C1 segment of cervical spinal cord (tissue), 14 donors: ENCODE results near the gene CDADC1.

Experiments
- DNase-seq, 14 donors: peaks; one replicate each; lab custom pipeline; 2025; lab: John Stamatoyannopoulos, UW

CDADC1 gene

DNA sequence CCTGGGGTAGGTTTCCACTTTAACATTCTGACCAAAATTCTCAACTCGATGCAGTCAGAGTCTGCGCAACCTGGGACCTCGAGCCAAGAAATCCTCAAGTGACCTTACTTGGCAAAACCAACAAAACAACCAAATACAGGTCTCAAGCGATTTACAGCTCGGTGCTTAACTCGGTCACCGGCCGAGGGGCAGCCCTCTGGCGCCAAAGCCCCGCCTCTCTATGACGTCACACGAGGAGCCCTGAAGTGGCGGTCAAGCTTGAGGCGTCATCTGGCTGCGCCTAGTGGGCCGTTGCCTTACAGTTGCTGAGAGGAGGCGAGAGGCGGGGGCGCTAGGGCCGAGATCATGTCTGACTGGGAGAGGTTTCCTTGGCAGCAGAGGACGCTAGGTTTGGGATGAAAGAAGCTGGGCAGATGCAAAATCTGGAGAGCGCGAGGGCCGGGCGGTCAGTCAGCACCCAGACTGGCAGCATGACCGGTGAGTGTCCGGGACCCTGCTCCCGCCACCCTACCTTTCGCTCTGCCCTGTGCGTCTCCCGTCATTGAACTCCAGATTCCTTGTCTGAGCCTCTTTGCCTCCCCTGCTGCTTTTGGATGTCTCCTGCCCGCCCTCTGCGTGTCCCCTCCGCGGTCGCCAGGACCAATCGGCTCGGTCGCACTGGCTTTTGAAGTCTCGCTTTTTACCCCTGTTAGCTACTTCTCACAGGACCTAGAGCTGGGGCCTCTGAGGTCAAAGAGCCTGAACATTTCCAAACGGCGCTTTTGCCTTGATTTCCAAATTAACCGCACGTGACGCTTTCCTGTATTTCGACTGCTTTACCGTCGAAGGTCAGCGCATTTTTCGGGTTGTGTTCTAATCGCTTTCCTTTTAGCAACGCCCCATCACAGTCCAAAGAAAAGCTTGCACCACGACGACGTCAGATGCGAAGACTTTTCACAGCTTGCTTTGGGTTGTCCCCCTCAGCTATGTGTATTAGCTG lies at the start of gene CDADC1:
Gene CDADC1, plus strand, starts transcription at position 283 of the 979 bp plus-strand sequence. Its CDS starts 113 bp downstream, at position 396.
- DNase-seq: peak; percentile 66 to 94 (median 90)

DNA sequence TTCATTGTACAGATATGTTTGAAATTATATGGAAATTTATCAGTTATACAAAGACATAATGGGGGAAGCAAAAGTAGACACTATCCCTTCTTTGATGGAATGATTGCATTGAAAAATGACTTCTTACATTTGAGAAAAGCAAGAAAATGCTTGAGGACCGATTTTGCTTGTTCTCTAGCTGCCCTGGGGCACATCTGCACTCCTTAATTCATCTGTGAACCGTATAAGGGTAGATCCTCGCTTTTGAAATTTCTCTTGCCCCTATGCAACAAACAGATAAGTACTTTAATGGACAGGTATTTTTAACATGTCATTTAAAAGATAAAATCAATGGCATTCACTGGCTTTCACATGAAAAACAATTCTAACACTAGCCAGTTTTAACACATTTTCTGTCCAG lies 41.1 kb upstream of the CDADC1 start:
- DNase-seq: no peak

GRCh38 chr13:49208619-49209018 lies 39.1 kb upstream of the CDADC1 start:
- no peak for DNase-seq

DNA sequence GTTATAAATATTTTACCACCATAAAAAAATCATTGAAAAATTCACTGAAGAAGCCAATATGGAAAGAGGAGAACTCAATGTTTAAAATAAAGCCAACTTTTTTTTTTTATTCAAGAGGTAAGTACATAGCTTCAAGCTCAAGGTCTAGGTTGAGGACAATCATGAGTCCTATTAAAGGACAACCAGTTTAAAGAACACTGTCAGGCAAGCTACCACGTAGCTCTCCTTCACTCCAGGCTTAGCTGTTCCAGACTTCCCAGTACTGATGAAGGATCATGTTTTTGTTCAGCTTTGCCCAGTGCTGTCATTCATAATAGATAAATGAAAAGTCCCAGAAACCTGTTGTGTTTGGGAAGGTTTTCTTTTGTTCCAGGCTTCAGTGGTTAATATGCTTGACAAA lies 37.6 kb upstream of the CDADC1 start:
- no peak for DNase-seq

DNA sequence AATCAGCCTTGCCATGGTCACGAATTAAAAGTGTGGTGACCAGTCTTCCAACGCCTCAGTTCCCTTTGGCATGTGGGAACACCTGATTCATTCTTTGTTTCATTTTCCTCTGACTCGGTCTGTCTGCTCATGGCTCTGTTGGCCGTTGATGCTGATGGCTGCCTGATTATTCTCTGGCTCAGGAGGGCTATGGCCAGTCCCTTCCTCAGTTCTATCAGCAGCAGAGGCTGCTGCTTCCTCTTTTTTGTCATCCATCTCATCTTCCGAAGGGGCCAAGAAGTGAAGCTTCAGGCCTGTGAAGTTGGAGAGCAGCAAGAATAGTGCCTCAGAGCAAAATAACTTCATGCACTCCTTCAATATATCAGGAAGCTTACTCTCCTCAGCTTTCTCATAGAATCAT lies 37.1 kb upstream of the CDADC1 start:
- no peak for DNase-seq

DNA sequence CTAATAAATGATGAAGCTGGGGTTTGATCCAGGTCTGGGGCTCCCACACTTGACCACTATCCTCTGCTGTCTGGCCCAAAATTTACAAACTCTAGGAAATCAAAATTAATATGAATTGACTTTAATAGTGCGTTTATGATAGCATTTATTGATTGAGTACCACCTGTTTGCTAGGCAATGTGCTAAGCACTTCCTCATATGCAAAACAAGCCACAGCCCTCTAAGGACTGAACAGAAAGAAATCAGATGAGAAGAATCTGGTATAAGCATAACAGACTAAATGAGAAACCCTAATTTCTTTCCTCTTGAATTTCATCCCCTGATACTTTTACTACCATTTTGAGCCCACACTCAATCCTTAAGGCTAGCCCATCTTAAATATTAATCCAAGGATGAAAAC lies 34.2 kb upstream of the CDADC1 start:
- DNase-seq: no peak

DNA sequence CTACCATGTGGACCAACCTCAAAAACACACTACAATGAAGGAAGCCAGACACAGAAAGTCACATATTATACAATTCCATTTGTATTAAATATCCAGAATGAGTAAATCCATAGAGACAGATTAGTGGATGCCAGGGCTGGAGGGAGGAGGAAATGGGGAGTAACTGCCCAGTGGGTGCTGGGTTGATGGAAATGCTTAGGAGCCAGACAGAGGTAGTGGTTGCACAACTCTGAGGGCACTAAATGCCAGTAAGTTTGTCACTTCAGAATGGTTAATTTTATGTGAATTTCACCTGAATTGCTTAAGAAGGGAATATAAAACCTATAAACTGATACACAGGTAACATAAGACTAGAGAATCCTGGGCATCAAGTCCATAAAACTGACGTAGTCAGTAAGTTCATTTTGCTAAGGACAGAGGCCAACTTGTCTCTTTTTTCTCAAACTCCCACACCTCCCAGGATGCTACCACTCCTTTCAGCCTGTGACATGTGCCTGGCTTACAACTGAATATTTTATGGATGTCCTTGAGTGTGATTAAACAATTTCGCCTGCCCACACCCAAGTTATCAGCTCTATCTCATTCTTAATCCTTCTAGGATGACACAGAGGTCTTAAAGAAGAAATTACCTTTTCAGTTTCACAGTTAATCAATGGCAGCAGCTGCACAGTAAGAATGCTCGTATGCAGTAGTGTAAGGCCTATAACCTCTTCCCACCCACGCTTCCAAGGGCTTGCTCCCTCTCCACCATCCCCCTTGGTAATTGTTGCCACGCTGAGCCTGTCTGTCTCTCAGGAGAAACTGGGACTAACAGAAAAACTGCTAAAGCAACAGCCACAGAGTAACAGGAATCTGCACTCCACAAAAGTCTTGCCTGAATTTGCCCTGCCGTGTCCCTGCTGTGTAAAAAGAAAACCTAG lies 33.5 kb upstream of the CDADC1 start:
- DNase-seq: no peak

GRCh38 chr13:49214917-49215376 lies 32.8 kb upstream of the CDADC1 start:
- peak in 3 of 14 donors; percentile 5 to 36 (median 20) for DNase-seq

DNA sequence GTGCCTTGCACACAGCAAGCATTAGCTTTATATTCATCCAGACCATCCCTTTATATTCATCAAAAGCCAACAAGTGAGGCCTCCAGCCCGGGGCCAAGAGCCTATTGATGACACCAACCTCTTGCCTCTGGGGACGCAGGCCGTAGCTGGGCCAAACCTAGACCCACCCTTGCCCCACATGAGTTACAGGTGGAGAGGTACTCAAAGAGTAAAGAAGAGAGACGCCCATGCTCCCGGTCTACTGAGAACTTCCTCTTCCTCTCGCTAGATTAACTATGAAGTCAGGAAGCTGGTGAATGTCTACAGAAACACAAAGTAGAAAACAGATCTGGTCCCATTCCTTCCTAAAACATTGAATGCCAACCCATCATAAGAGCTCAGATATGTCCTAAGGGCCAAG lies 31.4 kb upstream of the CDADC1 start:
- DNase-seq: no peak

DNA sequence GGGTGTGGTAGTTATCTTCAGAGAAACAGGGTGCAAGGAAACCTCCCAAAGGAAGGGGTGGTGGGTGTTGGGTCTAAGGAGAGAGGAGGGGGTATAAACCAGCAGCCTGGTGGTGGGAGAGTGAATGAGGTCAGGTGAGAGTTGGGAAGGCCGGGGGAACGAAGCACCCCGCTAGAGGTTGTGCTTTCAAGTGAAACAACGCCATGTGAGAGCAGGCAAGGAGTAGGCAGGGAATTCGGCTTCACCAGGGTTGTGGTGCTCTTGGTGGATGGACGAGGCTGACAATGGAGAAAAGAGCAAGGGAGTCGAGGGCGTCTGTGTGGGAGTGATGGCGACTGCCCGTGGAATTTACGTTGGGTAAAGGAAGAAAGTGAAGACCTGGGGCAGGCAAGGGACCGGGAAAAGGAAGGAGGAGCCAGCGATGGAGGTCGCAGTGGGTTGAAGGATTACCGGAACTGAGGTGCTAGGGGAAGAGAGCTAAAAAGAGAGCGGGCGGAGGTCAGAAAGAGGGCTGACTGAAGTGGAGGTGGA lies 29.7 kb upstream of the CDADC1 start:
- DNase-seq: no peak

DNA sequence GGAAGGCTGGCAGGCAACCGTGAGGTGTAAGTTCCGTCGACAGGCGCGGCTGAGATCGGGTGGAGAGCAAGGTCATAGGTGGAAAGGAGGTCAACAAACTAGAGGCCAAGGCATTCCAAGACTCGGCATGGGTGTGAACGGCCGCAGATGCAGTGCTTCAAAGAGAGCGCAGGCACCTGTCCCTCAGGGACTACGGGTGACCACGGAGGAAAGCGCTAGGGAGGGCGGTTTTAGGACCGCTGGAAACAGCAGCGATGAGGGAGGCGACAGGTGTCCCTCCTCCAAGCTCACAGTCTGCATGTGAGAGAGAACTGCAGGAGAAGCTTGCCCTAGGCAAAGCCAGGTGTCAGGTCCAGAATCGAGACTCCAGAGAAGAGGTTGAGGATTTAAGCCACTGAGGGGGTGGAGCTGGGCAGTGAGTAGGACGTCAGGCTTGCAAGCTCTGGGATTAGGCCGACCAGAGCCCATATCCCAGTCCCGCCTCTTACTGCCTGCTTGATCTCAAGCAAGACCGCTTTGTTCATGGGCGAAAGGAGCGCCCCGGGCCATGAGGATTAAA lies 29.2 kb upstream of the CDADC1 start:
- DNase-seq: no peak

DNA sequence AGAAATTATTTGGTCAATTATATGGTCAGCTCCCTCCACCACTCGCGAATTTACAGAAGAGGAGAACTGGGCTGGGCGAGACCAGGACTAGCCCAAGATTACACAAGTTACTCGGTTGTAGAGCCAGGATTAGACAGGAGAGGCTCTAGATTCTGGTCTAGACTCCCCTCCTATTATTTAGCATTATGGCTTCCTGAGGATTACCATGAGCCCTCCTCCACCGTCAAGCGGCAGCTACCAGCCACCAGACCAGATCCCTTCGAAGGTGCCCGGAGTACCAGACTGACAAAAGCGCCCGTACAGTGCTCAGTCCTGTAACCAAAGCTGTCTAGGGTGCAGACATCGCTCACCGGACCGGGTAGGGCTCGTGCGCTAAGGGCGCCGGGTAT lies 28.1 kb upstream of the CDADC1 start:
- DNase-seq: no peak

GRCh38 chr13:49220036-49220855 lies 27.5 kb upstream of the CDADC1 start, which contains the start of gene MLNR:
Gene MLNR (plus strand): TSS chr13:49220338. CDS start chr13:49220338, 0 bp downstream.
- peak in 1 of 14 donors; percentile 9 for DNase-seq

DNA sequence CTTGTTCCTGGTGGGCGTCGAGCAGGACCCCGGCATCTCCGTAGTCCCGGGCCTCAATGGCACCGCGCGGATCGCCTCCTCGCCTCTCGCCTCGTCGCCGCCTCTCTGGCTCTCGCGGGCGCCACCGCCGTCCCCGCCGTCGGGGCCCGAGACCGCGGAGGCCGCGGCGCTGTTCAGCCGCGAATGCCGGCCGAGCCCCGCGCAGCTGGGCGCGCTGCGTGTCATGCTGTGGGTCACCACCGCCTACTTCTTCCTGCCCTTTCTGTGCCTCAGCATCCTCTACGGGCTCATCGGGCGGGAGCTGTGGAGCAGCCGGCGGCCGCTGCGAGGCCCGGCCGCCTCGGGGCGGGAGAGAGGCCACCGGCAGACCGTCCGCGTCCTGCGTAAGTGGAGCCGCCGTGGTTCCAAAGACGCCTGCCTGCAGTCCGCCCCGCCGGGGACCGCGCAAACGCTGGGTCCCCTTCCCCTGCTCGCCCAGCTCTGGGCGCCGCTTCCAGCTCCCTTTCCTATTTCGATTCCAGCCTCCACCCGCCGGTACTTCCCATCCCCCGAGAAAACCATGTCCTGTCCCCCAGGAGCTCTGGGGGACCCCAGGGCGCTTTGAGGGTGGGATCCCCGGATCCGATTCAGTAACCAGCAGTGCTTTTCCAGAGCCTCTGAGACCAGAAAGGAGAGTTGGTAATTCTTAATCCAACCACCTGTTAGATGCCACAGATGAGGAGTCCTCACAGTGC lies 26.7 kb upstream of the CDADC1 start:
- DNase-seq: no peak

- DNase-seq: no peak
These were observed 26.1 kb upstream of the CDADC1 start for GRCh38 chr13:49221590-49221965.

DNA sequence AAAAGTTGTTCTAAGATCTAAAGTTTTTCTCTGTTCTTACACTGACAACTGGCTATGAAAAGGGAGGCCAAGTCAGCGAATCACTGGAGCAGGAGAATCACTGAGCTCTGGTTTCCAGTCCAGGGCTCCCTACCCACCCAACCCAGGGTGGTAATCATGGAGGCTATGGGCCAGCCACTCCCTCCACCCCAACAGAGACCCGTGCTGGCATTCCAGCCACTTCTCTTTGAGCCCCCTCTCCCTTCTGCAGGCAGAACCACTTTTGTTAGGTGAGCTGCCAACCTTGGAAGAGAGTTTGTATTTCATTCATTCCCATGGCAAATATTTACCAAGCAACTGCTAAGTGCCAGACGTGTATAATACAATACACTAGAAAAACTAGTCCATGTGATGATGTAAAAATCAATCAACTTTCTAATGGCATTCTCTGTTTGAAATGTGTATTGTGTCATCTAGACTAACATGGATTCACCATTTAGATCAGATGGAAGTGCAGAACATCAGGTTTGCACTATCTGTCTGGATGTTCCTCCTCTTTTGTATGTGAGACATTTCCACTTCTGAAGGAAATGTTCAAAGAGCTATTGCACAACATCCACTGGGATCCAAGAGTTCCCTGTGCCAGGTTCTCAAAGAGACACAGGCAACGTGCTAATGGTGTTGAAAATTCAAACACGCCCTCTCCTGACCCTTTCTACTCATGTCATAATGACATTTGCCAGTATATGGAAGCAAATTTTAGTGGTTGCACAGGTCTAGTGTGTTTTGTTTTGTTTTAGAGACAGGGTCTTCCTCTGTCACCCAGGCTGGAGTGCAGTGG lies 22.3 kb upstream of the CDADC1 start:
- no peak for DNase-seq

- no peak for DNase-seq
These were observed 21.1 kb upstream of the CDADC1 start for GRCh38 chr13:49226613-49227012.

- no peak for DNase-seq
These were observed 13.0 kb upstream of the CDADC1 start for GRCh38 chr13:49234741-49235140.

DNA sequence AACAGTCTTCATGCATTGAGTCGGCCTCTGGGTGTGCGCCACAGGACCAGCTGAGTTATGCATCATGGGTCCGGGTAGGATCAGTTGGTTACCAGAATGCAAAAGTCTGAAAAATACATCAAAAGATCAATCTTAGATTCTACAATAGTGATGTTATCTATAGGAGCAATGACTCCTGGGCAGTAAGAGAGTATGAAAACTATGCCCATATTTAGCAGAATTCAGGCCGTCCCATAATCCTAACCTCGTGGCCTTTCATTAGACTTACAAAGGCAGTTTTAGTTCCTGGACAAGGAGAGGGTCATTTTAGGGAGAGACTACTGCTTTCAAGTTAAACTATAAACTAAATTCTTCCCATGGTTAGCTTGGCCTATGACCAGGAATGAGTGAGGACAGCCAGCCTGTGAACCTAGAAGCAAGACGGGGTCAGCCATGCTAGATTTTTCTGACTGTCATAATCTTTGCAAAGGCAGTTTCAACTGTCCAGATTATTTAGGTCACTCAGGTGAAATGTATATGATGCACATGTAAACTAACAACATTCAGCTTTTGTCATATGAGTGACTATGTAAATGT lies 11.8 kb upstream of the CDADC1 start:
- no peak for DNase-seq
